ENCODE data around the gene DIS3L2.

DIS3L2 gene

GRCh38 chr2:231992888-231993287 lies 31.4 kb downstream of the DIS3L2 start:
- no peak for TF ChIP-seq CTCF (IDR thresholded peaks at IDR 0.05)

- TF ChIP-seq CTCF (IDR thresholded peaks at IDR 0.05): no peak
Observed at GRCh38 chr2:231996797-231997540, 35.5 kb downstream of the DIS3L2 start.

- no peak for TF ChIP-seq CTCF (IDR thresholded peaks at IDR 0.05)
Observed at GRCh38 chr2:231998046-231998445, 36.5 kb downstream of the DIS3L2 start.

DNA sequence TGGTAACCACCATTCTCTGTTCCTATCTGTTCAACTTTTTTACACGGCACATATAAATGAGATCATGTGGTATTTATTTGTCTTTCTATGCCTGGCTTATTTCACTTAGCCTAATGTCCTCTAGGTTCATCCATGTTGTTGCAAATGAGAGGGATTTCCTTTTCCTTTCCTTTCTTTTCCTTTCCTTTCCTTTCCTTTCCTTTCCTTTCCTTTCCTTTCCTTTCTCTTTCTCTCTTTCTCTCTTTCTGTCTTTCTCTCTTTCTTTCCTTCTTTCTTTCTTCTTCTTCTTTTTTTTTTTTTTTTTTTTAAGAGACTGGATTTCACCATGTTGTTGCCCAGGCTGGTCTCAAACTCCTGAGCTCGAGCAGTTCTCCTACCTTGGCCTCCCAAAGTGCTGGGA lies 38.9 kb downstream of the DIS3L2 start:
- no peak for TF ChIP-seq CTCF (IDR thresholded peaks at IDR 0.05)

DNA sequence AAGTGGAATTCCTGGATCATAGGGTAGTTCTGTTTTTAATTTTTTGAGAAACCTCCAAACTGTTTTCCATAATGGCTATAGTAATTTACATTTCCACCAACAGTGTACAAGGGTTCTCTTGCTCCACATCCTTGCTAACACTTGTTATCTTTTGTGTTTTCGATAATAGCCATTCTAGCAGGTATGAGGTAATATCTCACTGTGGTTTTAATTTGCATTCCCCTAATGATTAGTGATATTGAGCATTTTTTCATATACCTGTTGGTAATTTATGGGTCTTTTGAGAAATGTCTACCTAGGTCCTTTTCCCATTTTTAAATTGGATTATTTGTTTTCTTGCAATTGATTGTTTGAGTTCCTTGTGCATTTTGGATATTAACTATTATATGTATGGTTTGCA lies 39.6 kb downstream of the DIS3L2 start:
- no peak for TF ChIP-seq CTCF (IDR thresholded peaks at IDR 0.05)

DNA sequence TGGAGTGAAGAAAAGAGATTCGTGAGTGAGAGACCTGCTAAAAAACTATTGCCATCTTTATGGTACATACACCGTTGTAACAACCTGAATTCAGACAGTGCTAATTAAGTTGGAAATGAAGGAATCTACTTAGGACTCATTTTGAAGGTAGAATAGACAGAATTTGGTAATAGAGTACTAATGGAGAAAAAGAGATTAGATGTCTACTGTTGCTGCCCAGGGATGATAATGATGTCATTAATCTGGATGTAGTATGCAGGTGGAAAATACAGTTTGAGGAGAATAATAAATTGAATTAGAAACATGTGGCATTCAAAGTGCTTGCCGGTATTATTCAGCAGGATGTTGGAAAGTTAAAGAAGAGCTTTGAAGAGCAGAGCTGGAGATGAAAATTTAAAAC lies 44.7 kb downstream of the DIS3L2 start:
- TF ChIP-seq CTCF (IDR thresholded peaks at IDR 0.05): no peak

DNA sequence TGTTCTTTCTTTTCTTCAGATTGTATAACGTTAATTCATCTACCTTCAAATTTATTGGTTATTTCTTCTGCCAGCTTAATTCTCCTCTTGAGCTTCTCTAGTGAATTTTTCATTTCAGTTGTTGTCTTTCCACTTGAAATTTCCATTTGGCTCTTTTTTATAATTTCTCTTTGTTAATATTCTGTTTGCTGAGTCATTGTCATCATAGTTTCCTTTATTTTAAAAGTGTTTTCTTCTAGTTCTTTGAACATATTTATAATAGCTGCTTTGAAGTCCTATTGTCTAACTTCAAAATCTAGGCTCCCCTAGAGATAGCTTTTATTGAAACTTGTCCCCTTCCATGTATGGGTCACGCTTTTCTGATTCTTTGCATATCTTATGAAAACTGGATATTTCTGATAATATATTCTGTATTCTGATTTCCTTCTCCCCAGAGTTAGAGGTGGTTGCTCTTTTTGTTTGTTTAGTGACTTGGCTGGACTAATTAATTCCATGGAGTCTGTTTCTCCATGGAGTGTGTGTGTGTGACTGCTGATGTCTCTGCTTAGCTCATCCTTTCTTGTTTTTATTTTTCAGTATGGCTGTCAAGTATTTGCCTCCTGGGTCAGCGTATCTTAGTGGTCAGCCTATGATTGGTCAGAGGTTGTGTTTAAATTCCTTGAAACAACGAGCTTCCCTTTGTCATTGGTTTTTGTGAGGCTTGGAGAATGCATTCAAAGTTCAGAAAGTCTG lies 47.6 kb downstream of the DIS3L2 start:
- no peak for TF ChIP-seq CTCF (IDR thresholded peaks at IDR 0.05)
